H1 (cell line): Measurements from ENCODE around the gene RCBTB2. TPM values are rescaled to one million over a fixed set of nuclear protein-coding genes. Genes with fewer than 3 reads are reported as not detected.

Source experiments
- CTCF ChIA-PET: fragments of 300-600 bp; sonication (Branson Sonifier 250); formaldehyde crosslinking; loops from one replicate; lab custom pipeline; 2021; ENCODE audit not compliant: partially characterized antibody; lab: Charles Lee
- POLR2A ChIA-PET: fragments of 300-600 bp; sonication (Branson Sonifier 250); formaldehyde crosslinking; loops from one replicate; lab custom pipeline; 2021; ENCODE audit warnings: inconsistent platforms; ENCODE audit not compliant: partially characterized antibody; lab: Charles Lee
- DNase-seq, 2 experiments: peaks; one replicate each; pipeline versions ENCODE4 v3.0.0 to v3.0.0-alpha.2; 2010 to 2022; ENCODE audit warnings: low spot score in 2 of 2, low read depth in 1 of 2, mixed read lengths in 1 of 2
- FAIRE-seq: peaks from 2 replicates; lab custom pipeline; 2011; peaks lifted over from hg19 to GRCh38; lab: Jason Lieb, UNC
- H2AFZ ChIP-seq: 2 replicates; pipeline ENCODE4 v1.8.1; 2012; ENCODE audit warnings: low read length, inconsistent platforms
- H2AK5ac ChIP-seq: 2 replicates; pipeline ENCODE4 v1.6.1; 2013; ENCODE audit warnings: low read depth, low read length
- H2BK120ac ChIP-seq: replicated peaks from 2 replicates; pipeline ENCODE3; 2013; ENCODE audit warnings: low read depth, low read length, inconsistent platforms
- H2BK12ac ChIP-seq: 2 replicates; pipeline ENCODE4 v1.6.1; 2013; ENCODE audit warnings: low read depth, low read length
- H2BK15ac ChIP-seq: 2 replicates; pipeline ENCODE4 v1.6.1; 2013; ENCODE audit warnings: low read length
- H2BK20ac ChIP-seq: 2 replicates; pipeline ENCODE4 v1.6.1; 2013; ENCODE audit warnings: low read length
- H2BK5ac ChIP-seq: 2 replicates; pipeline ENCODE4 v1.6.1; 2013; ENCODE audit warnings: low read depth, low read length
- H3K14ac ChIP-seq: 2 replicates; pipeline ENCODE4 v1.6.1; 2013; ENCODE audit warnings: inconsistent platforms; ENCODE audit not compliant: insufficient read length
- H3K18ac ChIP-seq: 2 replicates; pipeline ENCODE4 v1.6.1; 2013; ENCODE audit warnings: low read length; ENCODE audit errors: extremely low read depth
- H3K23ac ChIP-seq: 2 replicates; pipeline ENCODE4 v1.6.1; 2013; ENCODE audit warnings: inconsistent platforms; ENCODE audit not compliant: insufficient read length
- H3K23me2 ChIP-seq: 2 replicates; pipeline ENCODE4 v1.6.1; 2013; ENCODE audit warnings: low read depth, low read length
- H3K27ac ChIP-seq: 2 replicates; pipeline ENCODE4 v1.6.1; 2011; ENCODE audit warnings: low read depth, low read length, inconsistent platforms
- H3K27me3 ChIP-seq, 4 experiments: replicated peaks in 1 of 4; 1 replicate in 1 of 4; 2 replicates in 3 of 4; pipeline versions ENCODE4 v1.6.1 to v1.8.1; 2011 to 2013; ENCODE audit warnings: low read length in 3 of 4, mild to moderate bottlenecking in 3 of 4, inconsistent platforms in 2 of 4, mixed read lengths in 2 of 4, moderate library complexity in 1 of 4; ENCODE audit not compliant: control insufficient read depth in 3 of 4, insufficient read depth in 3 of 4; ENCODE audit errors: extremely low read depth in 1 of 4
- H3K36me3 ChIP-seq, 4 experiments: 2 replicates each; pipeline versions ENCODE4 v1.6.1 to v1.8.1; 2011 to 2013; ENCODE audit warnings: mild to moderate bottlenecking in 4 of 4, low read length in 3 of 4, moderate library complexity in 2 of 4, control low read depth in 1 of 4, inconsistent platforms in 1 of 4; ENCODE audit not compliant: insufficient read depth in 4 of 4, control insufficient read depth in 2 of 4
- H3K4ac ChIP-seq: replicated peaks from 2 replicates; pipeline ENCODE3; 2013; ENCODE audit warnings: low read length, low read depth, mixed read lengths, inconsistent platforms; ENCODE audit not compliant: insufficient read length
- H3K4me1 ChIP-seq, 4 experiments: replicated peaks in 1 of 4; 1 replicate in 1 of 4; 2 replicates in 3 of 4; pipeline versions ENCODE4 v1.6.1 to v1.8.1; 2011 to 2013; ENCODE audit warnings: low read length in 3 of 4, inconsistent platforms in 2 of 4, mixed read lengths in 1 of 4; ENCODE audit not compliant: insufficient read depth in 4 of 4, control insufficient read depth in 3 of 4
- H3K4me2 ChIP-seq, 2 experiments: 2 replicates each; pipeline versions ENCODE4 v1.6.1 to v1.8.1; 2011 to 2013; ENCODE audit warnings: low read depth in 2 of 2, low read length in 2 of 2, control low read depth in 1 of 2, inconsistent platforms in 1 of 2, mild to moderate bottlenecking in 1 of 2; ENCODE audit not compliant: insufficient read depth in 1 of 2
- H3K4me3 ChIP-seq, 4 experiments: fragments of 200-600, 300-600 bp in 1 of 4; sonication (generic), shearing (Covaris generic), sonication (Bioruptor Twin) in 1 of 4; 2 replicates each; pipeline versions ENCODE4 v1.5.1 to v1.8.1; 2011 to 2016; ENCODE audit warnings: low read length in 4 of 4, low read depth in 3 of 4, control low read depth in 2 of 4, inconsistent platforms in 2 of 4, mild to moderate bottlenecking in 2 of 4, mixed read lengths in 1 of 4, moderate library complexity in 1 of 4; ENCODE audit not compliant: insufficient read depth in 2 of 4; ENCODE audit errors: extremely low read depth in 1 of 4
- H3K56ac ChIP-seq: replicated peaks from 2 replicates; pipeline ENCODE3; 2013; ENCODE audit warnings: low read depth, mild to moderate bottlenecking, mixed read lengths, low read length, inconsistent platforms; ENCODE audit not compliant: insufficient read length
- H3K79me1 ChIP-seq: 2 replicates; pipeline ENCODE4 v1.6.1; 2013; ENCODE audit warnings: low read depth, low read length, control low read depth
- H3K79me2 ChIP-seq, 2 experiments: 2 replicates each; pipeline versions ENCODE4 v1.6.1 to v1.8.1; 2012 to 2013; ENCODE audit warnings: low read length in 2 of 2, mild to moderate bottlenecking in 2 of 2, inconsistent platforms in 1 of 2; ENCODE audit not compliant: insufficient read depth in 2 of 2, control insufficient read depth in 1 of 2
- H3K9ac ChIP-seq, 4 experiments: replicated peaks in 1 of 4; 1 replicate in 1 of 4; 2 replicates in 3 of 4; pipeline versions ENCODE4 v1.6.1 to v1.8.1; 2011 to 2013; ENCODE audit warnings: low read depth in 3 of 4, low read length in 3 of 4, control low read depth in 2 of 4, mild to moderate bottlenecking in 2 of 4, moderate library complexity in 2 of 4, inconsistent platforms in 1 of 4; ENCODE audit errors: extremely low read depth in 1 of 4
- H3K9me3 ChIP-seq, 2 experiments: 2 replicates each; pipeline versions ENCODE4 v1.6.1 to v1.8.1; 2012 to 2013; ENCODE audit warnings: mild to moderate bottlenecking in 2 of 2, moderate library complexity in 2 of 2, control low read depth in 1 of 2, inconsistent platforms in 1 of 2, low read depth in 1 of 2, low read length in 1 of 2, mixed read lengths in 1 of 2; ENCODE audit not compliant: insufficient read depth in 2 of 2
- H4K20me1 ChIP-seq, 2 experiments: replicated peaks in 1 of 2; 2 replicates each; pipeline versions ENCODE3 to v1.8.1; 2011 to 2013; ENCODE audit warnings: inconsistent platforms in 2 of 2, low read length in 2 of 2, mild to moderate bottlenecking in 1 of 2; ENCODE audit not compliant: insufficient read depth in 2 of 2, control insufficient read depth in 1 of 2
- H4K5ac ChIP-seq: 2 replicates; pipeline ENCODE4 v1.6.1; 2013; ENCODE audit warnings: low read length, low read depth, mixed read lengths, inconsistent platforms; ENCODE audit not compliant: insufficient read length
- H4K8ac ChIP-seq: 2 replicates; pipeline ENCODE4 v1.8.0; 2013; ENCODE audit warnings: mild to moderate bottlenecking, moderate library complexity, low read length, inconsistent platforms; ENCODE audit not compliant: insufficient read depth; ENCODE audit errors: extremely low read depth
- H4K91ac ChIP-seq: replicated peaks from 2 replicates; pipeline ENCODE3; 2013; ENCODE audit warnings: low read length, mixed read lengths, inconsistent platforms; ENCODE audit not compliant: insufficient read length
- BRCA1 ChIP-seq: IDR thresholded peaks from 2 replicates; pipeline ENCODE4 v1.6.1; 2012; ENCODE audit warnings: low read depth, low read length, improper control_type of control experiment
- CHD1 ChIP-seq: IDR thresholded peaks from 2 replicates; pipeline ENCODE4 v1.6.1; 2012; ENCODE audit warnings: low read depth, low read length, improper control_type of control experiment
- E2F6 ChIP-seq: IDR thresholded peaks from 2 replicates; pipeline ENCODE4 v1.6.1; 2012; ENCODE audit warnings: inconsistent platforms
- EP300 ChIP-seq, 2 experiments: IDR thresholded peaks; 1 replicate in 1 of 2; 2 replicates in 1 of 2; pipeline ENCODE4 v1.6.1; 2011 to 2012; ENCODE audit warnings: low read depth in 2 of 2, low read length in 2 of 2, mild to moderate bottlenecking in 2 of 2, borderline replicate concordance in 1 of 2, inconsistent platforms in 1 of 2, moderate library complexity in 1 of 2
- EZH2 ChIP-seq: fragments of 200-600 bp; sonication (generic); IDR thresholded peaks from 2 replicates; pipeline ENCODE4 v1.7.1; 2012; ENCODE audit warnings: low read depth, mild to moderate bottlenecking, moderate library complexity, low read length, inconsistent platforms; ENCODE audit not compliant: severe bottlenecking
- HDAC6 ChIP-seq: IDR thresholded peaks from one replicate; pipeline ENCODE4 v1.7.1; 2012; ENCODE audit warnings: low read depth, mild to moderate bottlenecking, inconsistent platforms, low read length, moderate library complexity
- JUN ChIP-seq: IDR thresholded peaks from 2 replicates; pipeline ENCODE4 v1.6.1; 2011; ENCODE audit warnings: low read depth, mild to moderate bottlenecking, improper control_type of control experiment, low read length
- KDM4A ChIP-seq: IDR thresholded peaks from one replicate; pipeline ENCODE4 v1.7.1; 2012; ENCODE audit warnings: low read depth, mild to moderate bottlenecking, moderate library complexity, low read length, inconsistent platforms; ENCODE audit not compliant: severe bottlenecking
- RFX5 ChIP-seq: IDR thresholded peaks from 2 replicates; pipeline ENCODE4 v1.6.1; 2011; ENCODE audit warnings: low read depth, low read length, improper control_type of control experiment, borderline replicate concordance
- SUZ12 ChIP-seq: fragments of 200-600 bp; sonication (generic); IDR thresholded peaks from 2 replicates; pipeline ENCODE4 v1.6.1; 2012; ENCODE audit warnings: mild to moderate bottlenecking, inconsistent platforms, low read length, moderate library complexity, mixed read lengths
- TBP ChIP-seq: IDR thresholded peaks from 2 replicates; pipeline ENCODE4 v1.6.1; 2011; ENCODE audit warnings: low read depth, low read length, improper control_type of control experiment
- TEAD4 ChIP-seq: IDR thresholded peaks from 2 replicates; pipeline ENCODE4 v1.6.1; 2012; ENCODE audit warnings: low read depth, low read length, inconsistent platforms, mixed read lengths
- WGBS, 2 experiments: shearing (Covaris generic) in 1 of 2; methylation state at CpG; one replicate each; pipeline versions ENCODE4 v1.1.6 to v1.1.7; 2013 to 2015; ENCODE audit warnings: low lambda C conversion rate in 2 of 2, mixed read lengths in 2 of 2, inconsistent platforms in 1 of 2, low coverage in 1 of 2, missing lambda C conversion rate in 1 of 2; ENCODE audit not compliant: insufficient replicate concordance in 2 of 2, insufficient coverage in 1 of 2, insufficient read length in 1 of 2; ENCODE audit errors: extremely low coverage in 1 of 2, missing lambda C conversion rate in 1 of 2; 5-methylcytosine and 5-hydroxymethylcytosine counted together
- polyA plus RNA-seq, 7 experiments: library from polyadenylated mRNA; depleted of rRNA in 3 of 7; stranded (reverse) in 5 of 7; unstranded in 2 of 7; fragments of >200 nt in 5 of 7; fragments of 200-250 nt in 2 of 7; gene quantifications; 1 replicate in 5 of 7; 2 replicates in 1 of 7; 4 replicates in 1 of 7; pipeline versions ENCODE4 v1.2.1 to v1.2.3, GENCODE V29; 2011 to 2013; ENCODE audit warnings: missing spikeins in 2 of 7, mixed read lengths in 2 of 7
- total RNA-seq: library from RNA; stranded (reverse); fragmentation: NEBNext Ultra II Directional; extraction: Animal tissue kit (Norgen Biotek cat#: 25700); gene quantifications from 2 replicates; pipeline ENCODE4 v1.2.1, GENCODE V29; 2021

The RCBTB2 gene
- total and polyA plus RNA-seq, 2 of the 8 experiments (the other 6 are each of a cell fraction or from before 2014, with no cell fraction given): 5.2 to 8.4 TPM

GRCh38 chr13:48573213-48574007, 40.5 kb upstream of the RCBTB2 start:
- FAIRE-seq (no peak), DNase-seq (no peak)
- Histone ChIP-seq H3K23me2 (no peaks in the 10 kb centered on the region), H2BK120ac (no peak overlapping the region), H4K91ac (no peak overlapping the region), H3K4me1 (no peaks in the 10 kb centered on the region; a peak in 1 of 7 replicates), H2BK5ac (no peak overlapping the region), H3K14ac (no peak overlapping the region), H4K5ac (no peak overlapping the region), H3K9ac (no peak overlapping the region), H3K79me2 (no peaks in the 10 kb centered on the region), H3K56ac (no peak overlapping the region), H3K18ac (no peak overlapping the region), H3K36me3 (no peaks in the 10 kb centered on the region), H3K4me3 (no peak overlapping the region), H2BK15ac (no peak overlapping the region), H3K79me1 (no peaks in the 10 kb centered on the region), H3K23ac (no peak overlapping the region), H3K9me3 (no peaks in the 10 kb centered on the region), H3K4me2 (no peak overlapping the region), H4K20me1 (no peaks in the 10 kb centered on the region), H3K4ac (no peak overlapping the region), H2AFZ (no peak overlapping the region), H3K27me3 (no peaks in the 10 kb centered on the region), H2BK20ac (no peak overlapping the region), H2AK5ac (no peak overlapping the region), H3K27ac (no peak overlapping the region), H4K8ac (no peak overlapping the region), H2BK12ac (no peak overlapping the region)
- CTCF ChIA-PET: interaction anchor here (0.6 to 12.9 kb wide), 7 partner anchors 8 to 496 kb away, joined by 3 to 105 read pairs (median 4); no protein-coding TSS in a partner anchor
- POLR2A ChIA-PET: no interaction called here
- WGBS, 2 experiments: 89% methylated on average over 7 of the region's 7 CpGs; no CpG with 5 or more reads in 1 of the 2 experiments
- no peak for TF ChIP-seq EP300 (IDR thresholded peaks at IDR 0.05; ENCODE audit: borderline replicate concordance in 1 of 2, low read depth in 2 of 2, low read length in 2 of 2)
- no peak for TF ChIP-seq HDAC6
- TF ChIP-seq JUN: no peak
- TF ChIP-seq BRCA1: no peak
- no peak for TF ChIP-seq RFX5
- TF ChIP-seq CHD1: no peak
- no peak for TF ChIP-seq KDM4A
- TF ChIP-seq SUZ12: no peak
- no peak for TF ChIP-seq EZH2
- no peak for TF ChIP-seq TBP
- TF ChIP-seq TEAD4: no peak
- TF ChIP-seq E2F6: no peak
